A549 (cell line): Measurements from ENCODE around the gene NCOA3.

Source experiments
- BHLHE40 ChIP-seq: IDR thresholded peaks from 2 replicates; pipeline ENCODE4 v1.6.1; 2012; ENCODE audit warnings: low read depth, low read length, inconsistent platforms
- CBX8 ChIP-seq: fragments of 200-600 bp; sonication (generic); IDR thresholded peaks from 2 replicates; pipeline ENCODE4 v1.6.1; 2016
- EP300 ChIP-seq, 2 experiments: fragments of >200 bp; sonication (Bioruptor Twin); formaldehyde crosslinking; IDR thresholded peaks; 2 replicates in 1 of 2; 3 replicates in 1 of 2; pipeline ENCODE4 v1.6.1; 2016 to 2017
- GATA3 ChIP-seq: IDR thresholded peaks from 2 replicates; pipeline ENCODE4 v1.6.1; 2012; ENCODE audit warnings: borderline replicate concordance
- HOXB13 ChIP-seq: fragments of 250-450 bp; sonication (Bioruptor Pico); IDR thresholded peaks from 2 replicates; pipeline ENCODE4 v1.5.0; 2020; ENCODE audit warnings: low read depth, mild to moderate bottlenecking, moderate library complexity
- NFE2L2 ChIP-seq: fragments of 150-350 bp; conservative IDR thresholded peaks from 2 replicates; pipeline ENCODE4 v1.6.1; 2014; ENCODE audit warnings: low read length
- POLR2A ChIP-seq: IDR thresholded peaks from 2 replicates; pipeline ENCODE4 v1.6.1; 2012; ENCODE audit warnings: mild to moderate bottlenecking, low read length
- RARB ChIP-seq: fragments of 250-450 bp; sonication (Bioruptor Pico); IDR thresholded peaks from 2 replicates; pipeline ENCODE4 v1.8.0; 2021; ENCODE audit warnings: mild to moderate bottlenecking, moderate library complexity
- SMC3 ChIP-seq: fragments of >200 bp; sonication (Bioruptor Twin); formaldehyde crosslinking; IDR thresholded peaks from 3 replicates; pipeline ENCODE4 v1.6.1; 2018; ENCODE audit warnings: inconsistent platforms
- TF ChIP-seq, protein P1 (sequence below): fragments of >200 bp; sonication (Bioruptor Twin); formaldehyde crosslinking; IDR thresholded peaks from 3 replicates; pipeline ENCODE4 v1.5.1; 2016
- TF ChIP-seq, protein P2 (sequence below): IDR thresholded peaks from 2 replicates; pipeline ENCODE4 v1.6.1; 2012
- TF ChIP-seq, protein P3 (sequence below): fragments of >200 bp; sonication (Bioruptor Twin); formaldehyde crosslinking; IDR thresholded peaks from 3 replicates; pipeline ENCODE4 v1.6.1; 2016
- TF ChIP-seq, protein P4 (sequence below): IDR thresholded peaks from 2 replicates; pipeline ENCODE4 v1.6.1; 2012

DNA sequence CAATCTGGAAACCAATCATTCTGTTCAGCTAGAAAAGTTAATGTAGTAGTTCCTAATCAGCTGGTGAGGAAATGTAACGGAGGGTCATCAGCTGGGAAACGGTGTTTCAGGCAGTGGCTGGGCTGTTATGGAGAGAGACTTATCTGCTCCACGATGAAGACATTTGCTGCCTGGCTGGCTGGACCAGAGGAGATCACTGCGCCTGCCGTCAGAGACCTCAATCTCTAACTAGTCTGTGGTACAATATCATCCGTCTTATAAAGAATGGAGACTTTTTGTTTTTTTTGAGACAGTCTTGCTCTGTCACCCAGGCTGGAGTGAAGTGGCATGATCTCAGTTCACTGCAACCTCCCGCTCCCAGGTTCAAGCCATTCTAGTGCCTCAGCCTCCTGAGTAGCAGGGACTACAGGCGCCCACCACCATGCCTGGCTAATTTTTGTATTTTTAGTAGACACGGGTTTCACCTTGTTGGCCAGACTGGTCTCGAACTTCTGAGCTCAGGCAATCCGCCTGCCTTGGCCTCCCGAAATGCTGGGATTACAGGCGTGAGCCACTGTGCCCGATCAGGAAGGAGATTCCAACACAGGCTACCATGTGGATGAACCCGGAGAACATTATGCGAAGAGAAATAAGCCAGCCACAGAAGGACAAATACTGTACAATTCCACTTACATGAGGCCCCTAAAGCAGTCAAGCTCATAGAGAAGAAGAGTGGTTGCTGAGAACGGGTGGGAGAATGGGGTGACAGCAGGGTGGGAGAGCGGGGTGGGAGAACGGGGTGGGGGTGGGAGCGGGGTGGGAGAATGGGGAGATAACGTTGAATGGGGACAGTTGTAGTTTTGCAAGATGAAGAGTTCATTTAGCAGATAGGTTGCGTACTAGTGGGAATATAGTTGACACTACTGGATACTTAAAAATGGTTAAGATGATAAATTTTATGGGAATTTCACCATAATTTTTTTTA is 168.5 kb downstream of the NCOA3 start:
- TF ChIP-seq EP300 (IDR thresholded peaks at IDR 0.05): no peak
- TF ChIP-seq, protein P1, sequence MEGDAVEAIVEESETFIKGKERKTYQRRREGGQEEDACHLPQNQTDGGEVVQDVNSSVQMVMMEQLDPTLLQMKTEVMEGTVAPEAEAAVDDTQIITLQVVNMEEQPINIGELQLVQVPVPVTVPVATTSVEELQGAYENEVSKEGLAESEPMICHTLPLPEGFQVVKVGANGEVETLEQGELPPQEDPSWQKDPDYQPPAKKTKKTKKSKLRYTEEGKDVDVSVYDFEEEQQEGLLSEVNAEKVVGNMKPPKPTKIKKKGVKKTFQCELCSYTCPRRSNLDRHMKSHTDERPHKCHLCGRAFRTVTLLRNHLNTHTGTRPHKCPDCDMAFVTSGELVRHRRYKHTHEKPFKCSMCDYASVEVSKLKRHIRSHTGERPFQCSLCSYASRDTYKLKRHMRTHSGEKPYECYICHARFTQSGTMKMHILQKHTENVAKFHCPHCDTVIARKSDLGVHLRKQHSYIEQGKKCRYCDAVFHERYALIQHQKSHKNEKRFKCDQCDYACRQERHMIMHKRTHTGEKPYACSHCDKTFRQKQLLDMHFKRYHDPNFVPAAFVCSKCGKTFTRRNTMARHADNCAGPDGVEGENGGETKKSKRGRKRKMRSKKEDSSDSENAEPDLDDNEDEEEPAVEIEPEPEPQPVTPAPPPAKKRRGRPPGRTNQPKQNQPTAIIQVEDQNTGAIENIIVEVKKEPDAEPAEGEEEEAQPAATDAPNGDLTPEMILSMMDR: no peak
- no peak for TF ChIP-seq SMC3
- TF ChIP-seq, protein P2, sequence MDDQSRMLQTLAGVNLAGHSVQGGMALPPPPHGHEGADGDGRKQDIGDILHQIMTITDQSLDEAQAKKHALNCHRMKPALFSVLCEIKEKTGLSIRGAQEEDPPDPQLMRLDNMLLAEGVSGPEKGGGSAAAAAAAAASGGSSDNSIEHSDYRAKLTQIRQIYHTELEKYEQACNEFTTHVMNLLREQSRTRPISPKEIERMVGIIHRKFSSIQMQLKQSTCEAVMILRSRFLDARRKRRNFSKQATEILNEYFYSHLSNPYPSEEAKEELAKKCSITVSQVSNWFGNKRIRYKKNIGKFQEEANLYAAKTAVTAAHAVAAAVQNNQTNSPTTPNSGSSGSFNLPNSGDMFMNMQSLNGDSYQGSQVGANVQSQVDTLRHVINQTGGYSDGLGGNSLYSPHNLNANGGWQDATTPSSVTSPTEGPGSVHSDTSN: no peak
- TF ChIP-seq NFE2L2: no peak
- TF ChIP-seq BHLHE40: no peak
- TF ChIP-seq, protein P3, sequence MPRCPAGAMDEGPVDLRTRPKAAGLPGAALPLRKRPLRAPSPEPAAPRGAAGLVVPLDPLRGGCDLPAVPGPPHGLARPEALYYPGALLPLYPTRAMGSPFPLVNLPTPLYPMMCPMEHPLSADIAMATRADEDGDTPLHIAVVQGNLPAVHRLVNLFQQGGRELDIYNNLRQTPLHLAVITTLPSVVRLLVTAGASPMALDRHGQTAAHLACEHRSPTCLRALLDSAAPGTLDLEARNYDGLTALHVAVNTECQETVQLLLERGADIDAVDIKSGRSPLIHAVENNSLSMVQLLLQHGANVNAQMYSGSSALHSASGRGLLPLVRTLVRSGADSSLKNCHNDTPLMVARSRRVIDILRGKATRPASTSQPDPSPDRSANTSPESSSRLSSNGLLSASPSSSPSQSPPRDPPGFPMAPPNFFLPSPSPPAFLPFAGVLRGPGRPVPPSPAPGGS: no peak
- TF ChIP-seq HOXB13: no peak
- no peak for TF ChIP-seq GATA3
- no peak for TF ChIP-seq CBX8
- TF ChIP-seq, protein P4, sequence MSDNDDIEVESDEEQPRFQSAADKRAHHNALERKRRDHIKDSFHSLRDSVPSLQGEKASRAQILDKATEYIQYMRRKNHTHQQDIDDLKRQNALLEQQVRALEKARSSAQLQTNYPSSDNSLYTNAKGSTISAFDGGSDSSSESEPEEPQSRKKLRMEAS: no peak
- TF ChIP-seq POLR2A: no peak
- TF ChIP-seq RARB: no peak
